CD14-positive monocyte (primary cell): ENCODE results near the gene SH3RF3. TPM values are rescaled to one million over a fixed set of nuclear protein-coding genes. Genes with fewer than 3 reads are reported as not detected.

Source experiments
- DNase-seq, 3 donors: peaks; one replicate each; pipeline ENCODE4 v3.0.0-alpha.2; 2011 to 2022
- H2AFZ ChIP-seq: 2 replicates; pipeline ENCODE4 v1.6.0; 2012; ENCODE audit warnings: mild to moderate bottlenecking, low read depth, low read length, inconsistent platforms; ENCODE audit not compliant: insufficient read depth, poor library complexity, severe bottlenecking
- H3K27ac ChIP-seq, 2 donors: 1 replicate in 1 of 2; 2 replicates in 1 of 2; pipeline ENCODE4 v1.5.1; 2012 to 2013; ENCODE audit warnings: low read length in 2 of 2, control low read depth in 1 of 2, inconsistent platforms in 1 of 2, low read depth in 1 of 2, mild to moderate bottlenecking in 1 of 2
- H3K27me3 ChIP-seq, 2 donors: one replicate each; pipeline versions ENCODE4 v1.6.0 to v1.6.1; 2011 to 2013; ENCODE audit warnings: low read length in 2 of 2; ENCODE audit not compliant: control insufficient read depth in 2 of 2, insufficient read depth in 2 of 2
- H3K36me3 ChIP-seq, 2 donors: replicated peaks in 1 of 2; 1 replicate in 1 of 2; 2 replicates in 1 of 2; pipeline versions ENCODE4 v1.5.1 to v1.6.1; 2012 to 2013; ENCODE audit warnings: low read length in 2 of 2, control low read depth in 1 of 2, inconsistent platforms in 1 of 2, mild to moderate bottlenecking in 1 of 2; ENCODE audit not compliant: insufficient read depth in 2 of 2, control insufficient read depth in 1 of 2
- H3K4me1 ChIP-seq, 2 donors: 1 replicate in 1 of 2; 2 replicates in 1 of 2; pipeline versions ENCODE4 v1.5.1 to v1.6.1; 2012 to 2013; ENCODE audit warnings: low read length in 2 of 2, control low read depth in 1 of 2, inconsistent platforms in 1 of 2, mild to moderate bottlenecking in 1 of 2, moderate library complexity in 1 of 2; ENCODE audit not compliant: insufficient read depth in 2 of 2, control insufficient read depth in 1 of 2
- H3K4me2 ChIP-seq: replicated peaks from 2 replicates; pipeline ENCODE3; 2012; ENCODE audit warnings: low read length, moderate library complexity, mild to moderate bottlenecking; ENCODE audit not compliant: poor library complexity, severe bottlenecking; ENCODE audit errors: extremely low read depth
- H3K4me3 ChIP-seq, 3 experiments: fragments of 200-600 bp in 1 of 3; sonication (generic) in 1 of 3; replicated peaks in 1 of 3; 1 replicate in 2 of 3; 2 replicates in 1 of 3; pipeline ENCODE4 v1.5.1; 2011 to 2013; ENCODE audit warnings: low read length in 3 of 3, mild to moderate bottlenecking in 3 of 3, control low read depth in 2 of 3, low read depth in 2 of 3, inconsistent platforms in 1 of 3, moderate library complexity in 1 of 3
- H3K79me2 ChIP-seq: 2 replicates; pipeline ENCODE4 v1.6.0; 2012; ENCODE audit warnings: mild to moderate bottlenecking, control low read depth, inconsistent platforms, low read length, moderate library complexity; ENCODE audit not compliant: insufficient read depth
- H3K9ac ChIP-seq: 2 replicates; pipeline ENCODE4 v1.6.0; 2017; ENCODE audit warnings: low read length, mild to moderate bottlenecking; ENCODE audit not compliant: insufficient read depth, poor library complexity, severe bottlenecking
- H3K9me3 ChIP-seq, 2 donors: replicated peaks in 1 of 2; 1 replicate in 1 of 2; 2 replicates in 1 of 2; pipeline versions ENCODE4 v1.5.1 to v1.6.1; 2012 to 2013; ENCODE audit warnings: low read length in 2 of 2, control low read depth in 1 of 2; ENCODE audit not compliant: control insufficient read depth in 1 of 2, insufficient read depth in 1 of 2
- H4K20me1 ChIP-seq: 2 replicates; pipeline ENCODE4 v1.6.0; 2012; ENCODE audit warnings: mild to moderate bottlenecking, low read length, control low read depth, moderate library complexity; ENCODE audit not compliant: insufficient read depth
- H3K27ac Mint-ChIP-seq, 7 donors: one replicate each; pipeline ENCODE4 v1.8.0; 2020; ENCODE audit warnings: mild to moderate bottlenecking in 7 of 7, mixed read lengths in 7 of 7, moderate library complexity in 6 of 7, inconsistent platforms in 2 of 7
- H3K27me3 Mint-ChIP-seq, 3 donors: one replicate each; pipeline ENCODE4 v1.8.0; 2021 to 2022; ENCODE audit warnings: low read depth in 3 of 3, mild to moderate bottlenecking in 3 of 3, mixed read lengths in 3 of 3, moderate library complexity in 3 of 3, inconsistent platforms in 1 of 3
- H3K36me3 Mint-ChIP-seq, 2 donors: one replicate each; pipeline ENCODE4 v1.8.0; 2020; ENCODE audit warnings: mixed read lengths in 2 of 2, inconsistent platforms in 1 of 2, mild to moderate bottlenecking in 1 of 2
- H3K4me1 Mint-ChIP-seq: one replicate; pipeline ENCODE4 v1.8.0; 2020; ENCODE audit warnings: mild to moderate bottlenecking, mixed read lengths
- H3K4me3 Mint-ChIP-seq, 2 donors: one replicate each; pipeline ENCODE4 v1.8.0; 2020; ENCODE audit warnings: mild to moderate bottlenecking in 2 of 2, mixed read lengths in 2 of 2, moderate library complexity in 1 of 2
- H3K9me3 Mint-ChIP-seq, 7 donors: one replicate each; pipeline ENCODE4 v1.8.0; 2020 to 2022; ENCODE audit warnings: mixed read lengths in 7 of 7, mild to moderate bottlenecking in 6 of 7, moderate library complexity in 6 of 7, inconsistent platforms in 2 of 7
- CTCF ChIP-seq: fragments of 200-600 bp; IDR thresholded peaks from one replicate; pipeline ENCODE4 v1.8.0; 2022; ENCODE audit warnings: antibody characterized with exemption, mild to moderate bottlenecking
- WGBS: methylation state at CpG from one replicate; pipeline ENCODE4 v1.1.5; 2013; ENCODE audit warnings: missing lambda C conversion rate; ENCODE audit not compliant: insufficient coverage; 5-methylcytosine and 5-hydroxymethylcytosine counted together
- intact Hi-C, 2 donors: fragments of 100-400 bp; cut with micrococcal nuclease; formaldehyde crosslinking; loops; one replicate each; pipeline versions ENCODE4 v1.15.0 to v1.15.1; 2023
- polyA plus RNA-seq, 3 donors: library from polyadenylated mRNA; depleted of rRNA in 1 of 3; unstranded in 2 of 3; stranded (reverse) in 1 of 3; fragments of 300-500 nt in 2 of 3; fragments of >200 nt in 1 of 3; fragmentation: Illumina TruSeq in 2 of 3; gene quantifications; 1 replicate in 2 of 3; 2 replicates in 1 of 3; pipeline ENCODE4 v1.2.3, GENCODE V29; 2012 to 2021

Gene SH3RF3
- polyA plus RNA-seq, 3 donors, result 0.25 to 0.75 (median 0.34) TPM

- H3K36me3 ChIP-seq, result no peaks in the 10 kb centered on the region
- H3K9me3 ChIP-seq, result peaks cover 9 to 14% of the 10 kb centered on the region in 2 donors
- no peaks in the 10 kb centered on the region for H3K27me3 ChIP-seq
- Mint-ChIP-seq H3K9me3 (peaks cover 10 to 29% (median 23%) of the 10 kb centered on the region in 7 donors), H3K4me3 (no peak overlapping the region), H3K4me1 (no peaks in the 10 kb centered on the region), H3K27me3 (peaks cover 1 to 5% (median 4%) of the 10 kb centered on the region in 3 donors), H3K27ac (no peak overlapping the region), H3K36me3 (peaks cover 0 to 2% of the 10 kb centered on the region in 2 donors)
- H3K4me1 ChIP-seq, result no peaks in the 10 kb centered on the region
- no peak overlapping the region for H3K27ac ChIP-seq
- H3K4me3 ChIP-seq, result no peak overlapping the region
- no peak overlapping the region for H3K4me2 ChIP-seq
- no peak overlapping the region for H2AFZ ChIP-seq
- no peak for DNase-seq
- intact Hi-C loops, result no loop called here
- 90% methylated on average over 14 of the region's 20 CpGs for WGBS
- no peaks in the 10 kb centered on the region for H4K20me1 ChIP-seq
- no peaks in the 10 kb centered on the region for H3K79me2 ChIP-seq
- TF ChIP-seq CTCF, result no peak
- no peak overlapping the region for H3K9ac ChIP-seq
Observed at GRCh38 chr2:109446278-109447131, 317.5 kb downstream of the SH3RF3 start.

- Histone ChIP-seq H3K4me2 (no peak overlapping the region), H3K4me3 (no peak overlapping the region), H3K4me1 (no peaks in the 10 kb centered on the region), H3K36me3 (no peaks in the 10 kb centered on the region), H4K20me1 (no peaks in the 10 kb centered on the region), H3K27ac (no peak overlapping the region), H3K27me3 (no peaks in the 10 kb centered on the region), H3K79me2 (no peaks in the 10 kb centered on the region), H3K9ac (no peak overlapping the region), H3K9me3 (peaks cover 9% of the 10 kb centered on the region in 2 donors), H2AFZ (no peak overlapping the region)
- Mint-ChIP-seq H3K9me3 (peaks cover 4 to 22% (median 16%) of the 10 kb centered on the region in 7 donors), H3K4me3 (no peak overlapping the region), H3K27ac (no peak overlapping the region), H3K36me3 (peaks cover 0 to 2% of the 10 kb centered on the region in 2 donors), H3K4me1 (no peaks in the 10 kb centered on the region), H3K27me3 (peaks cover 1 to 7% (median 4%) of the 10 kb centered on the region in 3 donors)
- WGBS, result 98% methylated on average over 7 of the region's 9 CpGs
- intact Hi-C loops, result no loop called here
- no peak for DNase-seq
- TF ChIP-seq CTCF, result no peak
Observed at GRCh38 chr2:109447251-109447661, 318.3 kb downstream of the SH3RF3 start.
